ENCODE results near the gene ZNF283.
"Not testable (repeated sequence)": the region's sequence is repeated elsewhere in the genome, so short reads cannot be mapped to it uniquely, and the experiment has no call there.

The ZNF283 gene

DNA sequence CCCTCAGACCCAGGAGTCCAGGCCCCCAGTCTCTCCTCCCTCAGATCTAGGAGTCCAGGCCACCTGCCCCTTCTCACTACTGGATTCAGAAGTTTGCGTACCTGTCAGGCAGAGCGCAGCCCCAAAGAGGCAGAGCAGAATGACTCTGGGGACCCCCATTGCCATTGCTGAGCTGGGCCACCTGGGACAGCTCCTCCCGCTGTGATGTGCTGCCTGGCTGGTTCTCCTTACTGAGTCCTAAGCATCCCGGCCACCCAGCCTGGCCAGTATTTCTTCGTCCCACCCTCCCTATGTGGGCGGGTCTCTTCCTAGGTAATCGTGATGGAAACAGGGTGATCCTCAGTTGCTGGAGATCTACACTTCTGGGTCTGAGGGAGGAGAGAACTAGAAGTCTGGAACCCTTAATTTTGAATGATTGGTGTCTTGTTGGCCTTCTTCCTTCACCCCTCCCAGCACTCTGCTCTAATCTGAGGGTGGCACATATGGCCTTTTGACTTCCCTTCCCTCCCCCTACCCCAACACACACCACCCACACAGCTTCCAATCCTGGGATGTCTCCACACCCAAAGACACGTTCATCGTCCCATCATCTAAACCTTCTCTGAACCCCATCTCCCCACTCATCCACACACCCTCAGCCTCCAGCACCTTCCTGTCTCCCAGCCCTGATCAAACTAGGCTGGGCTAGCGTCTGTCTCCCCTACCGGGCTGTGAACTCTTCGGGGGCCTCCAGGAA lies 24.7 kb upstream of the ZNF283 start, which contains the start of gene LYPD5:
Gene LYPD5, minus strand, starts transcription at position 232 of the 736 bp plus-strand sequence. Its CDS starts 67 bp downstream, at position 165.
- no peak for DNase-seq

DNA sequence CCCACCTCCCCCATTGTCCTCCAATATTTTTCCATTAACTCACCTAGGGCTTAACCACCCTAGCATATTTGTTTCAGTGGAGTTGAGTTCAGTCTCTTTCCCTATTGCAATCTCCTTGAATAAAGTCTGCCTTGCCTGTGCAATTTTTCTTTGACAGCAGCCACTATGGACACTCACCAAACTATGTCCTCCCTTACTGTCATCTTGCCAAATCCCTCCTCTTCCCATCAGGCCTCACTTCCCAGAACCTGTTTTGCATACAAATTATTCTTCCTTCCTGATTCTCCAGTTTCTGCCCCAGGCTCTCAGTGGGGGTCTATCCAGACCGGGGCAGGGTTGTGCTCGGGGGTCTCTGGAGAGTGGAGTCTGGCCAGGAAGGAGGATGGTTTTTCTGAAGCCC lies 22.7 kb upstream of the ZNF283 start:
- no peak for DNase-seq

DNA sequence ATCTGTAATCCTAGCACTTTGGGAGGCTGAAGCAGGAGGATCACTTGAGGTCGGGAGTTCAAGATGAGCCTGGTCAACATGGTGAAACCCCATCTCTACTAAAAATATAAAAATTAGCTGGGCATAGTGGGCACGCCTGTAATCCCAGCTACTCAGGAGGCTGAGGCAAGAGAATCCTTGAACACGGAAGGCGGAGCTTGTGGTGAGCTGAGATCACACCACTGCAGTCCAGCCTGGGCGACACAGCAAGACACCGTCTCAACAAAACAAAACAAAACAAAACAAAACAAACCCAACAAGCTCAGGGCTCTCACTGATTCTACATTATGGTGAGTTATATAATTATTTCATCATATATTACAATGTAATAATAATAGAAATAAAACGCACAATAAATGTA lies 20.7 kb upstream of the ZNF283 start:
- not testable (repeated sequence) for DNase-seq

DNA sequence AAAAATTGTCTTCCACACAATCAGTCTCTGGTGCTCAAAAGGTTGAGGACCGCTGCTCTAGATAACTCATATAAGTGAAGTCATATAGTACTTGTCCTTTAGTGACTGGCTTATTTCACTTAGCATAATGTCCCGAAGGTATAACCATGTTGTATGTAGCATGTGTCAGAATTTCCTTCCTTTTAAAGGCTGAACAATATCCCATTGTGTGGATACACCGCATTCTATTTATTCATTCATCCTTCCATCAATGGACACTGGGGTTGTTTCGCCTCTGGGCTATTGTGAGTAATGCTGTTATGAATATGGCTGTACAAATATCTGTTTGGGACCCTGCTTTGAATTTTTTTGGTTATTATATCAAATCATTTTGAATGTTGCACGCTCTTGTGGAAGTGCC lies 20.3 kb upstream of the ZNF283 start:
- no peak for DNase-seq

DNA sequence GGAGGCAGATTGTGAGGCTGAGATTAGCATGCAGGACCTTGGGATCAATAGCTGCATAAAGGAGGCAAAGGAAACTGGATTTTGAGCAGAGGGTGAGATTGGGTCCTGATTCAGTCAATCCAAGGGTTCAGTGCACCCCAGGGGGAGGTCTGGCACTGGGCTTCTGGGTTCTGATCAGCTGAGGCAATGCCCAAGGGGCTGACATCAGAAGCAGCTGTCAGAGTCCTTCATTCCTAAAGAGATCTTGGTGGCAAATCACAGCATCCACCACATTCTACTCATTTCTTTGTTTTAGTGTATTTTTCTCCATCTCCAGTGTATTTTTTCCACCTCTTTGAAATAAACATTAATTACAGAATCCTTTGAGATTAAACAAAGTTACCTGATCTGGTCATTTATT lies 19.5 kb upstream of the ZNF283 start:
- no peak for DNase-seq

DNA sequence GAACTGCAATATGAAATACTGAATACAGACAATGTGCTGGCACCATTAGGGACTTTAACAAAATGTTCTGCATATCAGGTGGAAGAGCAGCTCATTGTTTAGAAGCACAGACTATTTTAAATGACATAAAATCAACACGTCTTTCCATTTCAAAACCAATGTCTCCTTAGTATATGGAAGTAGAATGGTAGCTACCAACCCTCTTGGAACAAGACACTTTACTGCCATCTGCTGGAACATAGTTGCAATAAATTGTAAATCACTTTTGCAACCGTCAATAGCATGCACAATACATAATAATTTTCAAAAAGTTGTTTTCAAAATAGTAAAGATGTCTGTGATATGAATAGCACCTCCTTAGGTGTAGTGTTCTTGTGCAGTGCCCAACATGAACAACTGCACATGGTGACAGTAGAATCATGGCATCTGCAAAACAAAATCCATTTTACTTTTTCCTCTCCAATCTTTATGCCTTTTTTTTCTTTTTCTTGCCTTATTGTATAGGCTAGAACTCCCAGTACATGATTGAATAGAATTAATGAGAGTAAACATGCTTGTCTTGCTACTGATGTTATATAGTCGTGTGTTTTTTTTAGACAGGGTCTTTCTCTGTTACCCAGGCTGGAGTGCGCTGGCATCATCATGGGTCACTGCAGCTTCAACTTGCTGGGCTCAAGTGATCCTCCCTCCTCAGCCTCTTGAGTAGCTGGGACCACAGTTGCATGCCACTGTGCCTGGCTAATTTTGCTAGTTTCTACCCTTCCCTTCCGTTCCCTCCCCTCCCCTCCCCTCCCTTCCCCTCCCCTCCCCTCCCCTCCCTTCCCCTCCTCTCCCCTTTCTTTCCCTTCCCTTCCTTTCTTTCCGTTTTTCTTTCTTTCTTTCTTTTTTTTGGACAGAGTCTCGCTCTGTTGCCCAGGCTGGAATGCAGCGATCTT lies 17.1 kb upstream of the ZNF283 start:
- DNase-seq = peak; percentile 51

DNA sequence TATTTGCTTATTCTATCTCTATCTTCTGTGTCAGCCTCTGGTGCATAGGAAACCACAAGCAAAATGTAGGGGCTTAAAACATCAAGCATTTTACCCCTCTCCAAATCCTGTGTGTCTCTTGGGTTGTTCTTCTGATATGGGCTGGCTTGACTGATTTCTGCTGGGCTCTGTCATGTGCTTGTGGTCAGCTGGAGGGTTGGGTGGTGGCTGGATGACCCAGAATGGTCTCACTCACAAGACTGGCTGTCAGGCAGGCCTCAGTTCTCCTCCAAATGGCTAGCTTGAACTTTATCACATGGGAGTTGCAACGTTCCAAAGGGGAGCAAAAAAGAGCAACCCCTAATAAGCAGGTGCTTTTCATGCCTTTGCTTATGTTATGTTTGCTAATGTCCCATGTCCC lies 15.3 kb upstream of the ZNF283 start:
- no peak for DNase-seq

DNA sequence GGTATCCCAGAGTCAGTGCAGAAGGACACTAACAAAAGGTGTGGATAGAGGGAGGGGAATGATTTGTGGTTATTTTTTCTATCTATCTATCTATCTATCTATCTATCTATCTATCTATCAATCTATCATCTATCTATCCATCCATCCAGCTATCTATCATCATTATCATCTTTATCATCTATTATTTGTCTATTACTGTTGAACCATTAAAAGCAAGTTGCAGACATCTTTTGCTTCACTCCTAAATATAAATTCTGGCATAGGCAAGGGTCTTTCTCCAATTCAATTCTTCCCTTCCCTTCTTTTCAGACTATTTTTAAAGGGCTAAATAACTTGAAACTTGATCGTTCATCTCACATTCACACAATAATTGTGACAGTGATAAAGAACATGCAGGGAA lies 14.9 kb upstream of the ZNF283 start:
- no peak for DNase-seq

DNA sequence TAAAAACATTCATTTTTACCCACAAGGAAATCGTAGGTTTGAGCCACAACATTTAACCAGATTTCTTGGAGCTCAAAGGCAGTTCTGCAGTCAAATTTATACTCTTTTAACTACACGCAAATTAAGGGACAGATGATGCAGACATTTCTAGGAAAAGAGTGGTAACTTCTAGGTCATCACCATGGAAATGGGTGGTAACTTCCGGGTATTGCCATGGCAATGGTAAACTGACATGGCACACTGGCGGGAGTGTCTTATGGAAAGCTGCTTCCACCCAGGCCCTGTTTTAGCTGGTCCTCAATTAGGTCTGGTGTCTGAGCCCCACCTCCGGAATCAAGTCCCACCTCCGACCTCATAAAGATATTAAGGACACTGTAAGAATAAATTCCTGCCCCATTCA lies 14.4 kb upstream of the ZNF283 start:
- DNase-seq = no peak

DNA sequence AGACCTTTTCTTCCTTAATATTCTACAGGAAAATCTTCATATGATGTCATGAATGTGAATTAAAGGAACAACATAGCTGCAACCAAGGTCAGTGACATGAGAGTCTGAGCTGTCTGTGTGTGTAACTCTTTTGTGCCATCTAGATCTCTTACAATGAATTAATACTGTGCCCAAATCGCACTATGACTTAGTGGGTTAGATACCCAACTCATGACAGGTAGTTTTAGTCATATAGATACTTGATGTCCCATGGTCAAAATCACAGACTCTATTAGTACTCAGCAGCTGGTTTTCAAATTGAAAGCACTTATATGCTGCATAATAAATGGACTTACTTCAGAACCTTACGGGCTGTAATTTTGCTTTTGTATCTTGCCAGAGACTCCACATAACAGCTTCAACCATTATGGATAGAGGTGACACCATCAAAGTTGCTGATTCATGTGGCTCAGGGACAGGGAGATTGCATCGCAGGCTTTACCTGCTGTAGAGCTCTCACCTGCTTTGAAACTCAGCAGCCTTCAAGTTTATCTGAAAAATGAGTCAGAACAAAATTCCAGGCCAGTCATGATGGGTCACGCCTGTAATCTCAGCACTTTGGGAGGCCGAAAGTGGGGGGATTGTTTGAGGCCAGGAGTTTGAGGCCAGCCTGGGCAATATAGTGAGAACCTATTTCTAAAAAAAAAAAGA lies 12.3 kb upstream of the ZNF283 start:
- DNase-seq = peak; percentile 24

DNA sequence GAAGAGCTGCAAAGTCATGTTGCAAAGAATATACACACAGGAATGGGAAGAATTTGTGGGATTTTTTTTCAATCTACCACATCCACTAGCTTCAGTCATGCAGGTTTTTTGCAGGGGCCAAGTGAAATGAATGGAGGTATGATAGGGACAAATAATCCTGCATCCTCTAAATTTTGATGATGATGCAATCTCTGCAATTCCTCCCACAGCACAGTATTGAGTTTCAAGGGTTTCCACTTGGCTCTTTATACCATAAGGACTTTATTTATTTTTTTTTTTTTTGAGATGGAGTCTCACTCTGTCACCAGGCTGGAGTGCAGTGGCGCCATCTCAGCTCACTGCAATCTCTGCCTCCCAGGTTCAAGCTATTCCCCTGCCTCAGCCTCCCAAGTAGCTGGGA lies 9.7 kb upstream of the ZNF283 start:
- DNase-seq = not testable (repeated sequence)

DNA sequence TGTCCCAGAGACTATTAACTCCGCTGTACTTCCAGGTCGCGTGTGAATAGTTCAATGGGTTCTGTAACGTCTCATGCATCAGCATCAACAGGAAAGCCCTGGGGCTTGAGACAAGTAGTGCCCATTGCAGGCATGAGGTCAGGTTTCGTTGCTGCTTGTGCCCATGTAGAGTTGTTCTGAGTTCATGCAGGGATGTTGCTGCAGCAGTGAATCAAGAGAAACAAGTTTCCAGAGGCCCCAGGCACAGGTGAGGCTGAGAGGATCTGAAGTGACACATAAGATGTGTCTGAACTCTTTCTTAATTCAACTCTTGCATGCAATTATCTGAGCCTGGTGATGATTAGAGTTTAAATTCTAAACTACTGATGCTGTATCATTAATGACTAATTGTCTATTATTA lies 8.6 kb upstream of the ZNF283 start:
- no peak for DNase-seq

DNA sequence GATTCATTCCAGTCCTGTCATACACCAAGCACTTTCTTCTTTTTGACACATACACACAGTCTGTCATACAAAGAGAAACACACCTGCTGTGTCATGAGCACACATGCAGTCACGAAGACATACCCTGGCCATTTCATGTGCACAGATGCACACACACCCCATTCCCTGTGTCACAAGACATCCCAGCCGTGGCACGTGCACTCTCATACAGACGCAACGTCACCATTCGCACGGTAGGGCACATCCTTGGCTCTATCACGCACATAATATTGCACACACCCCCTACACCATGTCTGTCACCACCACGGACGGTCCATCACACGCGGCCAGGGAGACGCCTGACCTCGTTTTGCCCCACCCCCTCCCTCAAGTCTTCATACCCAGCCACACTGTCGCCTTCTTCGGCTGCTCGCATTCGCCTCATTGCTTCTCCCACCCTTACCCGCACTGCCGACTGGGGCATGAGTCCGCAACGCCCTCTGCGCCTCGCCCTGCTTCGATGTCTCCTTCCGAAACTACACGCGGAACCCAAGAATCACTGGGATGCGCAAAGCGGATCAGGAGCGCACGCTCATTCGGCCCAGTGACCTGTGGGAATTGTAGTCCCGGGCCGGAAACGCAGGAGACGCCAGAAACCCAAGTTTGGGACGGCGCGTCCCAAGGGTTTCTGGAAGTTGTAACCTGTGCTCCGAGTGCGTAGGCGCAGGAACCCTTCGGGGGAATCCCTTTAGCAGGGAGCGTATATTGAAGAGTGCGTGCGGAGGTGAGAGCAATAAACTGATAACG lies 6.8 kb upstream of the ZNF283 start:
- DNase-seq = no peak

DNA sequence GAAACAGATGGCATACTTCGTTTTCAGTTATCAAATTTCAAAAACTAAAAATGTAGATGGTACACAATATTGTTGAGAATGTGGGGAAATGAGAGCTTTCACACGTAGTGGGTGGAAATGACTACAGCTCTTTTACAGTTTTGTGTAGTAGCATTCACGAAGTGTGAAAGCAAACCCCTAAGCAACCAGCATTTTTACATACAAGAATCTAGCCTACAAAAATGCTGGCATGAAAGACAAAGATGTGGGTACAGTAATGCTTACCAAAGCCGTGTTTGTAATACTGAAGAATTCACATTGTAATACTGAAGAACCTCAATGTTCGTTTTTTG lies 6.3 kb upstream of the ZNF283 start:
- DNase-seq = no peak

DNA sequence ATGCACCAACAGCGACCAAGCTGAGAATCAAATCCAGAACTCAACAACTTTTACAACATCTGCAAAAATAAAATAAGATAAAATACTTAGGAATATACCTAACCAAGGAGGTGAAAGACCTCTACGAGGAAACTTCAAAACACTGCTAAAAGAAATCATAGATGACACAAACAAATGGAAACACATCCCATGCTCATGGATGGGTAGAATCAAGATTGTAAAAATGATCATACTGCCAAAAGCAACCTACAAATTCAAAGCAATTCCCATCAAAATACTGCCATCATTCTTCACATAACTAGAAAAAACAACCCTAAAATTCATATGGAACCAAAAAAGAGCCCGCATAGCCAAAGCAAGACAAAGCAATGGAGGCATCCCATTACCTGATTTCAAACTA lies 3.3 kb upstream of the ZNF283 start:
- not testable (repeated sequence) for DNase-seq

DNA sequence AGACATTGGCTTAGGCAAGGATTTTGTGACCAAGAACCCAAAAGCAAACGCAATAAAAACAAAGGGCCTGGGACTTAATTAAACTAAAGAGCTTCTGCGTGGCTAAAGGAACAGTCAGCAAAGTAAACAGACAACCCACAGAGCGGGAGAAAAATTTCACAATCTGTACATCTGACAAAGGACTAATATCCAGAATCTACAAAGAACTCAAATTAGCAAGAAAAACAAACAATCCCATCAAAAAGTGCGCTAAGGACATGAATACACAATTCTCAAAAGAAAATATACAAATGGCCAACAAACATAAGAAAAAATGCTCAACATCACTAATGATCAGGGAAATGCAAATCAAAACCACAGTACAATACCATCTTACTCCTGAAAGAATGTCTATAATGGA lies 2.5 kb upstream of the ZNF283 start:
- DNase-seq = not testable (repeated sequence)

DNA sequence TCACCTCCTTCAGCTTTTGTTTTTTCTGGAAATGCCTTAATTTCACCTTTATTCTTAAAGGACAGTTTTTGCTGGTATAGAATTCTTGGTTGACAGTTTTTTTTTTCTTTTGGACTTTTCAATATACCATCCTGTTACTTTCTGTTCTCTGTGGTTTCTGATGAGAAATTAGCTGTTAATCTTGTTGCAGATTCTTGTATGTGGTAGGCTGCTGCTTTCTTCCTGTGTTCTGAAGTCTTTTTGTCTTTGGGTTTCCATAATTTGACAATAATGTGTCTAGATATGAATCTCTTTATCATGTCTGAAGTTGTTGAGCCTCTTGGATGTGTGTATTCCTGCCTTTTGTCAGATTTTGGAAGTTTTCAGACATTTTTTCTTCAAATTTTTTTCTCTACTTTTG lies 12.0 kb downstream of the ZNF283 start:
- no peak for DNase-seq

DNA sequence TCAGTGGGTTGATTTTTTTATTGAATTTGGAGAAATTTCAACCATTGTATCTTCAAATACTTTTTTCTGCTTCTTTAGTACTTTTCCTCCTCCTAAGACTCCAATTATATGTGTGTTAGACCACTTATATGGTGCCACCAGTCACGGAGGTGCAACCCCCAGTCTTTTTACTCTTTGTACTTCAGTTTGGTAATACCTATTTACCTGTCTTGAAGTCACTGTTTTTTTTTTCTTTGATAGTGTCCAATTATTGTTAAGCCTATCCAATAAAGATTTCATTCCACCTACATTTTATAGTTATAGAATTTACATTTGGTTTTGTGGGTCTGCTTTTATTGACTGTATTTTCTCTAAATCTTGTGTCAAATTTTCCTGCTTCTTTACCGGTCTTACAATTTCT lies 14.9 kb downstream of the ZNF283 start:
- no peak for DNase-seq

DNA sequence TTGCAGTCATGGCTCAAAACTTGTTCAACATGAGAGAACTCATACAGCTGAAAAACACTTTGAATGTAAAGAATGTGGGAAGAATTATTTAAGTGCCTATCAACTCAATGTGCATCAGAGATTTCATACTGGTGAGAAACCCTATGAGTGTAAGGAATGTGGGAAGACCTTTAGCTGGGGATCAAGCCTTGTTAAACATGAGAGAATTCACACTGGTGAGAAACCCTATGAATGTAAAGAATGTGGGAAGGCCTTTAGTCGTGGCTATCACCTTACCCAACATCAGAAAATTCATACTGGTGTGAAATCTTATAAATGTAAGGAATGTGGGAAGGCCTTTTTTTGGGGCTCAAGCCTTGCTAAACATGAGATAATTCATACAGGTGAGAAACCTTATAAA lies 20.1 kb downstream of the ZNF283 start:
- DNase-seq = no peak

DNA sequence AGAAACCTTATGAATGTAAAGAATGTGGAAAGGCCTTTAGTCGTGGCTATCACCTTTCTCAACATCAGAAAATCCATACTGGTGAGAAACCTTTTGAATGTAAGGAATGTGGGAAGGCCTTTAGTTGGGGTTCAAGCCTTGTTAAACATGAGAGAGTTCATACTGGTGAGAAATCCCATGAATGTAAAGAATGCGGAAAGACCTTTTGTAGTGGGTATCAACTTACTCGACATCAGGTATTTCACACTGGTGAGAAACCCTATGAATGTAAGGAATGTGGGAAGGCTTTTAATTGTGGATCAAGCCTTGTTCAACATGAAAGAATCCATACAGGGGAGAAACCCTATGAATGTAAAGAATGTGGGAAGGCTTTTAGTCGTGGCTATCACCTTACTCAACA lies 20.8 kb downstream of the ZNF283 start:
- no peak for DNase-seq

DNA sequence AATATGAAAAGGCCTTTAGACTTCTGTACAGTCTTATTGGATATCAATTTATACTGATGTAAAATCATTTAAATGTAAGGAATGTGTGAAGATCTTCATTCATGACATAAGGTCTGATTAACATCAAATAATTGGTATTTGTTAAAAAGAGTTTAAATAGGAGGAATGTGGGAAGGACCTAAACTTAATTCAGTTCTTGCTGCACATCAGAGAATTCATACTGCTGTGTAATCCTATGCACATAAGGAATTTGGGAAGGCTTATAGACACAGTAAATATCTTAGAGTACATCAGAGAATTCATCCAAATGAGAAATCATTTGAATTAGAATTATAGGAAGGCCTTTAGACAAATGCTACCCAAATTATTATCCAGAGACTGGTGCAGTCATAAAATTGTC lies 21.7 kb downstream of the ZNF283 start:
- DNase-seq = no peak

DNA sequence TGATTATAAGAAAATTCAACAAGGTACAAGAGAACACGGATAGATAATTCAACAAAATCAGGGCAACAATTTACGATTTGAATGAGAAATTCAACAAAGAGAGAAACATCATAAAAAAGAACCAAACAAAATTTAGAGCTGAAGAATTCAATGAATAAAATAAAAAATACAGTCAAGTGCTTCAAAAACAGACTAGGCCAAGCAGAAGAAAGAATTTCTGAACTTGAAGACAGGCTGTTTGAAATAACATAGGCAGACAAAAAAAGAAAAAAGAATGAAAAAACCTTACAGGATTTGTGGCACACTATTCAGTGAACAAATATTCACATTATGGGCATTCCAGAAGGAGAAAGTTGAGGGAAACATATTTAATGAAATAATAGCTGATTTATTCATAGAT lies 31.1 kb downstream of the ZNF283 start:
- no peak for DNase-seq

DNA sequence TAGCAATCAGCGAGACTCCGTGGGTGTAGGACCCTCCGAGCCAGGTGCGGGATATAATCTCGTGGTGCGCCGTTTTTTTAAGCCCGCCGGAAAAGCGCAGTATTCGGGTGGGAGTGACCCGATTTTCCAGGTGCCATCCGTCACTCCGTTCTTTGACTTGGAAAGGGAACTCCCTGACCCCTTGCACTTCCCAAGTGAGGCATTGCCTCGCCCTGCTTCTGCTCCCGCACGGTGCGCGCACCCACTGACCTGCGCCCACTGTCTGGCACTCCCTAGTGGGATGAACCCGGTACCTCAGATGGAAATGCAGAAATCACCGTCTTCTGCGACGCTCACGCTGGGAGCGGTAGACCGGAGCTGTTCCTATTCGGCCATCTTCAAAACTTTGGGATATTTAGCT lies 39.8 kb downstream of the ZNF283 start:
- not testable (repeated sequence) for DNase-seq

All from activated CD4-positive, alpha-beta T cell treated with anti-CD3 and anti-CD28 coated beads, Interleukin-2, amount 50 U/mL, for 16 hours (primary cell).